Neural progenitor cell (in vitro differentiated cells): ENCODE measurements around the gene TMEM179. TPM values are rescaled to one million over a fixed set of nuclear protein-coding genes. Genes with fewer than 3 reads are reported as not detected.

Source experiments
- DNase-seq: peaks from one replicate; pipeline ENCODE4 v3.0.0-alpha.2; 2016; ENCODE audit warnings: low spot score
- H2AFZ ChIP-seq: fragments of 200-600 bp; sonication (generic); replicated peaks from 2 replicates; pipeline ENCODE4 v1.6.1; 2016; ENCODE audit warnings: antibody characterized with exemption
- H3F3A ChIP-seq: fragments of 200-600 bp; sonication (generic); 2 replicates; pipeline ENCODE4 v1.6.1; 2016; ENCODE audit warnings: antibody characterized with exemption, low read depth
- H3K27ac ChIP-seq: fragments of 200-600 bp; sonication (generic); 2 replicates; pipeline ENCODE4 v1.5.1; 2016; ENCODE audit warnings: mild to moderate bottlenecking
- H3K27me3 ChIP-seq: fragments of 200-600 bp; sonication (generic); 2 replicates; pipeline ENCODE4 v1.6.1; 2016; ENCODE audit warnings: mild to moderate bottlenecking, moderate library complexity
- H3K36me3 ChIP-seq: fragments of 200-600 bp; sonication (generic); 2 replicates; pipeline ENCODE4 v1.5.1; 2016
- H3K4me1 ChIP-seq: fragments of 200-600 bp; sonication (generic); 2 replicates; pipeline ENCODE4 v1.6.1; 2016; ENCODE audit warnings: mixed run types
- H3K4me2 ChIP-seq: fragments of 200-600 bp; sonication (generic); 2 replicates; pipeline ENCODE4 v1.6.1; 2016
- H3K4me3 ChIP-seq: fragments of 200-600 bp; sonication (generic); 2 replicates; pipeline ENCODE4 v1.5.1; 2016
- H3K79me2 ChIP-seq: fragments of 200-600 bp; sonication (generic); 2 replicates; pipeline ENCODE4 v1.6.1; 2016; ENCODE audit warnings: low read depth
- H3K9ac ChIP-seq: fragments of 200-600 bp; sonication (generic); 2 replicates; pipeline ENCODE4 v1.6.1; 2016
- H3K9me3 ChIP-seq: fragments of 200-600 bp; sonication (generic); 2 replicates; pipeline ENCODE4 v1.5.1; 2016; ENCODE audit warnings: low read depth
- H4K20me1 ChIP-seq: fragments of 200-600 bp; sonication (generic); 2 replicates; pipeline ENCODE4 v1.6.1; 2016; ENCODE audit warnings: low read depth
- H3K27ac Mint-ChIP-seq: 3 replicates; pipeline ENCODE4 v1.8.0; 2021; ENCODE audit warnings: mixed read lengths
- H3K27me3 Mint-ChIP-seq: 2 replicates; pipeline ENCODE4 v1.8.0; 2022; ENCODE audit warnings: low read depth, mild to moderate bottlenecking, inconsistent platforms, moderate library complexity, mixed read lengths; ENCODE audit not compliant: insufficient read depth
- H3K36me3 Mint-ChIP-seq: 3 replicates; pipeline ENCODE4 v1.8.0; 2021; ENCODE audit warnings: mixed read lengths
- H3K4me1 Mint-ChIP-seq: 3 replicates; pipeline ENCODE4 v1.8.0; 2021; ENCODE audit warnings: mixed read lengths
- H3K4me3 Mint-ChIP-seq: 3 replicates; pipeline ENCODE4 v1.8.0; 2021; ENCODE audit warnings: mild to moderate bottlenecking, moderate library complexity, mixed read lengths
- H3K9me3 Mint-ChIP-seq: 3 replicates; pipeline ENCODE4 v1.8.0; 2020; ENCODE audit warnings: mixed read lengths
- CTCF ChIP-seq: fragments of 200-600 bp; sonication (generic); IDR thresholded peaks from 2 replicates; pipeline ENCODE4 v1.5.1; 2017; ENCODE audit warnings: antibody characterized with exemption, mild to moderate bottlenecking
- EZH2 ChIP-seq: fragments of 200-600 bp; sonication (generic); IDR thresholded peaks from 2 replicates; pipeline ENCODE4 v1.6.1; 2017; ENCODE audit warnings: antibody characterized with exemption, mild to moderate bottlenecking, moderate library complexity
- EZH2phosphoT487 ChIP-seq: fragments of 200-600 bp; sonication (generic); IDR thresholded peaks from 2 replicates; pipeline ENCODE4 v1.6.1; 2017; ENCODE audit warnings: antibody characterized with exemption
- total RNA-seq: library from RNA; depleted of rRNA; stranded (reverse); fragments of >200 nt; gene quantifications from 2 replicates; pipeline ENCODE4 v1.2.3, GENCODE V29; 2015; ENCODE audit warnings: low replicate concordance

The TMEM179 gene
- total RNA-seq, 1 donor from 2014 or later: 0.77 TPM

- Histone ChIP-seq H3K4me2 (no peak overlapping the region), H2AFZ (no peak overlapping the region), H3K4me3 (no peak overlapping the region), H3K79me2 (no peaks in the 10 kb centered on the region), H4K20me1 (no peaks in the 10 kb centered on the region), H3K9ac (no peak overlapping the region), H3F3A (no peaks in the 10 kb centered on the region), H3K9me3 (no peaks in the 10 kb centered on the region), H3K4me1 (no peaks in the 10 kb centered on the region), H3K27ac (no peak overlapping the region), H3K36me3 (no peaks in the 10 kb centered on the region), H3K27me3 (peaks cover 4% of the 10 kb centered on the region)
- H3K9me3 Mint-ChIP-seq: peaks cover 25% of the 10 kb centered on the region
- H3K4me3 Mint-ChIP-seq: no peak overlapping the region
- H3K36me3 Mint-ChIP-seq: no peaks in the 10 kb centered on the region
- DNase-seq: no peak
- no peaks in the 10 kb centered on the region for H3K4me1 Mint-ChIP-seq
- no peak overlapping the region for H3K27ac Mint-ChIP-seq
- peaks cover 13% of the 10 kb centered on the region for H3K27me3 Mint-ChIP-seq
- TF ChIP-seq EZH2: no peak
- no peak for TF ChIP-seq CTCF
- TF ChIP-seq EZH2phosphoT487: no peak
These were observed 20.4 kb upstream of the TMEM179 start for GRCh38 chr14:104624939-104625338.

DNA sequence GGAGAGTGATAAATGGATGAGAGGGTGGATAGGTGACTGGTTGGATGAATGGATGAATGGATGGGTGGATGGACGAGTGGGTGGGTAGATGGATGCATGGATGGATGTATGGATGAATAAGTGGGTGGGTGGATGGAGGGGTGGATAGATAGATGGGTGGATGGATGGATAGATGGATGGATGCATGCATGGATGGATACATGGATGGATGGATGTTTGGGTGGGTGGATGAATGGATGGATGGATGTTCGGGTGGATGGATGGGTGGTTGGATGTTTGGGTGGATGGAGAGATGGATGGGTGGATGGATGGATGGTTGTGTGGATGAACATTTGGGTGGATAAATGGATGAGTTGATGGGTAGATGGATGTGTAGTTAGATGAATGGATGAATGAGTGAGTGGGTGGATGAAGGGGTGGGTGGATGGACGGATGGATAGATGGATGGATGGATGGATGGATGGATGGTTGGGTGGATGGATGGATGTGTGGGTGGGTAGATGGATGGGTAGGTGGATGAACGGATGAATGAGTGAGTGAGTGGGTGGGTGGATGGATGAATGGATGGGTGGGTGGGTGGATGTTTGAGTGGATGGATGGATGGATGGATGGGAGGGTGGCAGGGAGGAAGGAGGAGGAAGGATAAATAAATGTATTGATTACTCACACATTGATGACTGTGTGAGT, 9.7 kb upstream of the TMEM179 start:
- no peak overlapping the region for H3K4me3 ChIP-seq
- TF ChIP-seq CTCF (no peak), EZH2 (no peak), EZH2phosphoT487 (no peak)
- no peak for DNase-seq
- Mint-ChIP-seq H3K27ac (no peak overlapping the region), H3K9me3 (peaks cover 3% of the 10 kb centered on the region), H3K36me3 (no peaks in the 10 kb centered on the region), H3K4me1 (no peaks in the 10 kb centered on the region), H3K4me3 (no peak overlapping the region), H3K27me3 (peaks cover 20% of the 10 kb centered on the region)
- no peak overlapping the region for H3K27ac ChIP-seq
- H3K36me3 ChIP-seq: no peaks in the 10 kb centered on the region
- H3K9me3 ChIP-seq: no peaks in the 10 kb centered on the region
- no peaks in the 10 kb centered on the region for H3F3A ChIP-seq
- no peaks in the 10 kb centered on the region for H3K4me1 ChIP-seq
- H2AFZ ChIP-seq: no peak overlapping the region
- peaks cover 29% of the 10 kb centered on the region for H3K27me3 ChIP-seq
- no peak overlapping the region for H3K4me2 ChIP-seq
- H4K20me1 ChIP-seq: no peaks in the 10 kb centered on the region
- H3K79me2 ChIP-seq: no peaks in the 10 kb centered on the region
- H3K9ac ChIP-seq: no peak overlapping the region

- H2AFZ ChIP-seq: no peak overlapping the region
- no peaks in the 10 kb centered on the region for H3K9me3 Mint-ChIP-seq
- H3K27ac Mint-ChIP-seq: no peak overlapping the region
- no peaks in the 10 kb centered on the region for H3K4me1 ChIP-seq
- H3K79me2 ChIP-seq: no peaks in the 10 kb centered on the region
- no peak overlapping the region for H3K9ac ChIP-seq
- H3K27me3 ChIP-seq: peaks cover 53% of the 10 kb centered on the region
- H3F3A ChIP-seq: no peaks in the 10 kb centered on the region
- H3K4me1 Mint-ChIP-seq: no peaks in the 10 kb centered on the region
- no peak overlapping the region for H3K27ac ChIP-seq
- no peak overlapping the region for H3K4me3 ChIP-seq
- H3K4me3 Mint-ChIP-seq: no peak overlapping the region
- H3K27me3 Mint-ChIP-seq: peaks cover 28% of the 10 kb centered on the region
- no peaks in the 10 kb centered on the region for H4K20me1 ChIP-seq
- no peaks in the 10 kb centered on the region for H3K36me3 ChIP-seq
- no peaks in the 10 kb centered on the region for H3K36me3 Mint-ChIP-seq
- DNase-seq: no peak
- H3K9me3 ChIP-seq: no peaks in the 10 kb centered on the region
- H3K4me2 ChIP-seq: no peak overlapping the region
- TF ChIP-seq EZH2 (no peak), CTCF (no peak), EZH2phosphoT487 (no peak)
These were observed 7.3 kb upstream of the TMEM179 start for GRCh38 chr14:104611881-104612280.
